Measurements from ENCODE around the gene AFF3. TPM values are rescaled to one million over a fixed set of nuclear protein-coding genes. Genes with fewer than 3 reads are reported as not detected.

The AFF3 gene
- total RNA-seq, 1 experiment from 2014 or later: not detected

DNA sequence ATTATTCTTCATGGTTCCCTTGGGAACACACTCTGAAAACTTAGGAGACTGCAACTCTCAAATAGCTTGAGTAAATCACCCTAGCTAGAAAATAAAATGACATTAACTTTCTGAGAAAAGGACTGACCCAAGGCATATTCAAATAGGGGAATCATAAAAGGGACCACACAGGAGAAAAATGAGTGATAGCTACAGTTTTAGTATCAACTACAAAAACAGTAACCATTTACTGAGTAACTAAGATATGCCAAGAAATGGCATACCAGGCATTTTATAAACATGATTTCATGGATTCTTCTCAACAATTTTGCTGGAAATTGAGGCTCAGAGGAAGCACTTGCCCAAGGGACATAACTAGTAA is 84.5 kb downstream of the AFF3 start:
- Mint-ChIP-seq H3K4me3 (ENCODE audit: low read depth, unreplicated experiment) (no peak overlapping the region), H3K36me3 (ENCODE audit: insufficient read depth, unreplicated experiment) (no peaks in the 10 kb centered on the region), H3K4me1 (ENCODE audit: low read depth, unreplicated experiment) (no peaks in the 10 kb centered on the region), H3K27ac (ENCODE audit: unreplicated experiment) (no peak overlapping the region), H3K27me3 (ENCODE audit: unreplicated experiment) (peaks cover 66% of the 10 kb centered on the region), H3K9me3 (ENCODE audit: low read depth, unreplicated experiment) (no peaks in the 10 kb centered on the region)
- intact Hi-C loops (cut with micrococcal nuclease; ENCODE audit: unreplicated experiment): no loop called here
- no peak for DNase-seq
- no TSS peak for BruUV-seq (replicated peaks)
- CTCF ChIA-PET: interaction anchor here (0.7 kb wide), 1 partner anchor 349 kb away, joined by 6 read pairs; no protein-coding TSS in a partner anchor
- TF ChIP-seq, protein P1, sequence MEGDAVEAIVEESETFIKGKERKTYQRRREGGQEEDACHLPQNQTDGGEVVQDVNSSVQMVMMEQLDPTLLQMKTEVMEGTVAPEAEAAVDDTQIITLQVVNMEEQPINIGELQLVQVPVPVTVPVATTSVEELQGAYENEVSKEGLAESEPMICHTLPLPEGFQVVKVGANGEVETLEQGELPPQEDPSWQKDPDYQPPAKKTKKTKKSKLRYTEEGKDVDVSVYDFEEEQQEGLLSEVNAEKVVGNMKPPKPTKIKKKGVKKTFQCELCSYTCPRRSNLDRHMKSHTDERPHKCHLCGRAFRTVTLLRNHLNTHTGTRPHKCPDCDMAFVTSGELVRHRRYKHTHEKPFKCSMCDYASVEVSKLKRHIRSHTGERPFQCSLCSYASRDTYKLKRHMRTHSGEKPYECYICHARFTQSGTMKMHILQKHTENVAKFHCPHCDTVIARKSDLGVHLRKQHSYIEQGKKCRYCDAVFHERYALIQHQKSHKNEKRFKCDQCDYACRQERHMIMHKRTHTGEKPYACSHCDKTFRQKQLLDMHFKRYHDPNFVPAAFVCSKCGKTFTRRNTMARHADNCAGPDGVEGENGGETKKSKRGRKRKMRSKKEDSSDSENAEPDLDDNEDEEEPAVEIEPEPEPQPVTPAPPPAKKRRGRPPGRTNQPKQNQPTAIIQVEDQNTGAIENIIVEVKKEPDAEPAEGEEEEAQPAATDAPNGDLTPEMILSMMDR (IDR thresholded peaks at IDR 0.05; ENCODE audit: unreplicated experiment): no peak

DNA sequence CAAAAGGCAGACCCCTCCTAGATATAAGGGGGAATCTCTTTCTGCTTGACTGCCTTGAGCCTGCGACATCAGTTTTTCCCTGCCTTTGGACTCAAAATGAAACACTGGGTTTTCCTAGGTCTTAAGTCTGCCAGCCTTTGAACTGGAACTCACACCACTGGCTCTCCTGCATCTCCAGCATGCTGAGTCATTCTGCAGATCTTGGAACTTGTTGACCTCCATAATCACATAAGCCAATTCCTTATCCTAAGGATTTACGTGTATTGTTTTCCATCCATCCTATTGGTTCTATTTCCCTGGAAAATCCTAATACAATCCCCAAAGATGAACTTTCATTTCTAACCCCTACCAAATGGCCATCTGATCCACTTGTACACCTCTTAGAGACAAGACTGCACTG is 88.0 kb downstream of the AFF3 start:
- H3K4me3 Mint-ChIP-seq (ENCODE audit: low read depth, unreplicated experiment): no peak overlapping the region
- H3K27ac Mint-ChIP-seq (ENCODE audit: unreplicated experiment): no peak overlapping the region
- H3K4me1 Mint-ChIP-seq (ENCODE audit: low read depth, unreplicated experiment): no peaks in the 10 kb centered on the region
- no peak for DNase-seq
- intact Hi-C loops (cut with micrococcal nuclease; ENCODE audit: unreplicated experiment): no loop called here
- no peaks in the 10 kb centered on the region for H3K36me3 Mint-ChIP-seq (ENCODE audit: insufficient read depth, unreplicated experiment)
- peaks cover 68% of the 10 kb centered on the region for H3K27me3 Mint-ChIP-seq (ENCODE audit: unreplicated experiment)
- H3K9me3 Mint-ChIP-seq (ENCODE audit: low read depth, unreplicated experiment): no peaks in the 10 kb centered on the region
- TF ChIP-seq, protein P1 (IDR thresholded peaks at IDR 0.05; ENCODE audit: unreplicated experiment): no peak
- no TSS peak for BruUV-seq (replicated peaks)
- CTCF ChIA-PET: no interaction called here

- H3K4me3 Mint-ChIP-seq (ENCODE audit: low read depth, unreplicated experiment): no peak overlapping the region
- CTCF ChIA-PET: no interaction called here
- H3K9me3 Mint-ChIP-seq (ENCODE audit: low read depth, unreplicated experiment): no peaks in the 10 kb centered on the region
Observed at GRCh38 chr2:100053087-100053885, 89.1 kb downstream of the AFF3 start.

GRCh38 chr2:100052650-100053049 is 89.7 kb downstream of the AFF3 start:
- TF ChIP-seq, protein P1 (IDR thresholded peaks at IDR 0.05; ENCODE audit: unreplicated experiment): no peak
- BruUV-seq (replicated peaks): no TSS peak
- CTCF ChIA-PET: no interaction called here
- H3K4me1 Mint-ChIP-seq (ENCODE audit: low read depth, unreplicated experiment): no peaks in the 10 kb centered on the region
- H3K9me3 Mint-ChIP-seq (ENCODE audit: low read depth, unreplicated experiment): no peaks in the 10 kb centered on the region
- DNase-seq: no peak
- no peaks in the 10 kb centered on the region for H3K36me3 Mint-ChIP-seq (ENCODE audit: insufficient read depth, unreplicated experiment)
- no peak overlapping the region for H3K27ac Mint-ChIP-seq (ENCODE audit: unreplicated experiment)
- intact Hi-C loops (cut with micrococcal nuclease; ENCODE audit: unreplicated experiment): no loop called here
- H3K4me3 Mint-ChIP-seq (ENCODE audit: low read depth, unreplicated experiment): no peak overlapping the region
- peaks cover 80% of the 10 kb centered on the region for H3K27me3 Mint-ChIP-seq (ENCODE audit: unreplicated experiment)

More at GRCh38 chr2:100053087-100053885, 89.1 kb downstream of the AFF3 start:
- TF ChIP-seq, protein P1 (IDR thresholded peaks at IDR 0.05; ENCODE audit: unreplicated experiment): no peak
- BruUV-seq (replicated peaks): no TSS peak
- intact Hi-C loops (cut with micrococcal nuclease; ENCODE audit: unreplicated experiment): no loop called here
- no peak for DNase-seq
- no peak overlapping the region for H3K27ac Mint-ChIP-seq (ENCODE audit: unreplicated experiment)
- H3K27me3 Mint-ChIP-seq (ENCODE audit: unreplicated experiment): peaks cover 79% of the 10 kb centered on the region
- H3K4me1 Mint-ChIP-seq (ENCODE audit: low read depth, unreplicated experiment): no peaks in the 10 kb centered on the region
- no peaks in the 10 kb centered on the region for H3K36me3 Mint-ChIP-seq (ENCODE audit: insufficient read depth, unreplicated experiment)

All from Calu3 (cell line).